ENCODE data around the gene STARD9. TPM values are rescaled to one million over a fixed set of nuclear protein-coding genes. Genes with fewer than 3 reads are reported as not detected.

Gene STARD9
- total and polyA plus RNA-seq, 4 experiments from 2014 or later = 0.49 to 6.1 (median 4.5) TPM; not detected in 1

- H3K36me3 Mint-ChIP-seq = no peaks in the 10 kb centered on the region
- Histone ChIP-seq H3K4me3 (ENCODE audit: low read length in 2 of 2) (no peak overlapping the region), H3K36me3 (ENCODE audit: insufficient read depth, low read length) (no peaks in the 10 kb centered on the region), H3K27ac (ENCODE audit: low read depth, low read length) (no peak overlapping the region), H3K27me3 (ENCODE audit: insufficient read depth, low read length) (no peaks in the 10 kb centered on the region), H3K4me1 (ENCODE audit: insufficient read depth, low read length) (peaks cover 18% of the 10 kb centered on the region), H3K9me3 (ENCODE audit: control insufficient read depth in 1 of 2, low read length in 2 of 2) (no peaks in the 10 kb centered on the region)
- CTCF ChIA-PET (ENCODE audit: partially characterized antibody) = no interaction called here
- H3K9me3 Mint-ChIP-seq = no peaks in the 10 kb centered on the region
- no peaks in the 10 kb centered on the region for H3K27me3 Mint-ChIP-seq
- POLR2A ChIA-PET (ENCODE audit: partially characterized antibody) = no interaction called here
- DNase-seq = no peak
- H3K4me3 Mint-ChIP-seq = no peak overlapping the region
- intact Hi-C loops (cut with micrococcal nuclease) = no loop called here
- H3K27ac Mint-ChIP-seq = no peak overlapping the region
- H3K4me1 Mint-ChIP-seq = peaks cover 14 to 18% (median 16%) of the 10 kb centered on the region in 4 donors
Measured at GRCh38 chr15:42612367-42612912, 37.0 kb downstream of the STARD9 start.

- no peaks in the 10 kb centered on the region for H3K36me3 Mint-ChIP-seq
- CTCF ChIA-PET (ENCODE audit: partially characterized antibody) = no interaction called here
- POLR2A ChIA-PET (ENCODE audit: partially characterized antibody) = no interaction called here
- H3K27ac Mint-ChIP-seq = no peak overlapping the region
- H3K4me3 ChIP-seq (ENCODE audit: low read length in 2 of 2) = no peak overlapping the region
- no peaks in the 10 kb centered on the region for H3K4me1 ChIP-seq (ENCODE audit: insufficient read depth, low read length)
- no peaks in the 10 kb centered on the region for H3K27me3 Mint-ChIP-seq
- no peaks in the 10 kb centered on the region for H3K27me3 ChIP-seq (ENCODE audit: insufficient read depth, low read length)
- intact Hi-C loops (cut with micrococcal nuclease) = no loop called here
- DNase-seq = no peak
- no peak overlapping the region for H3K4me3 Mint-ChIP-seq
- H3K9me3 Mint-ChIP-seq = no peaks in the 10 kb centered on the region
- no peaks in the 10 kb centered on the region for H3K9me3 ChIP-seq (ENCODE audit: control insufficient read depth in 1 of 2, low read length in 2 of 2)
- no peaks in the 10 kb centered on the region for H3K36me3 ChIP-seq (ENCODE audit: insufficient read depth, low read length)
- H3K27ac ChIP-seq (ENCODE audit: low read depth, low read length) = no peak overlapping the region
- peaks cover 0 to 3% (median 1%) of the 10 kb centered on the region in 4 donors for H3K4me1 Mint-ChIP-seq
Measured at GRCh38 chr15:42616107-42616506, 40.7 kb downstream of the STARD9 start.

GRCh38 chr15:42619656-42620371 lies 44.4 kb downstream of the STARD9 start:
- intact Hi-C loops (cut with micrococcal nuclease) = no loop called here
- peaks cover 0 to 3% (median 1%) of the 10 kb centered on the region in 4 donors for H3K4me1 Mint-ChIP-seq
- H3K4me3 Mint-ChIP-seq = no peak overlapping the region
- Histone ChIP-seq H3K4me1 (ENCODE audit: insufficient read depth, low read length) (no peaks in the 10 kb centered on the region), H3K36me3 (ENCODE audit: insufficient read depth, low read length) (no peaks in the 10 kb centered on the region), H3K27ac (ENCODE audit: low read depth, low read length) (no peak overlapping the region), H3K27me3 (ENCODE audit: insufficient read depth, low read length) (no peaks in the 10 kb centered on the region), H3K4me3 (ENCODE audit: low read length in 2 of 2) (no peak overlapping the region), H3K9me3 (ENCODE audit: control insufficient read depth in 1 of 2, low read length in 2 of 2) (no peaks in the 10 kb centered on the region)
- peak overlapping the region in 2 of 7 donors; percentile 65 to 73 for H3K27ac Mint-ChIP-seq
- POLR2A ChIA-PET (ENCODE audit: partially characterized antibody) = interaction anchor here (0.9 kb wide), 1 partner anchor 38 kb away, joined by 3 read pairs; no protein-coding TSS in a partner anchor
- H3K9me3 Mint-ChIP-seq = no peaks in the 10 kb centered on the region
- H3K27me3 Mint-ChIP-seq = no peaks in the 10 kb centered on the region
- H3K36me3 Mint-ChIP-seq = no peaks in the 10 kb centered on the region
- no peak for DNase-seq
- CTCF ChIA-PET (ENCODE audit: partially characterized antibody) = no interaction called here

GRCh38 chr15:42621386-42621785 lies 46.0 kb downstream of the STARD9 start:
- Histone ChIP-seq H3K4me1 (ENCODE audit: insufficient read depth, low read length) (no peaks in the 10 kb centered on the region), H3K36me3 (ENCODE audit: insufficient read depth, low read length) (no peaks in the 10 kb centered on the region), H3K9me3 (ENCODE audit: control insufficient read depth in 1 of 2, low read length in 2 of 2) (no peaks in the 10 kb centered on the region), H3K27me3 (ENCODE audit: insufficient read depth, low read length) (no peaks in the 10 kb centered on the region), H3K27ac (ENCODE audit: low read depth, low read length) (no peak overlapping the region), H3K4me3 (ENCODE audit: low read length in 2 of 2) (no peak overlapping the region)
- POLR2A ChIA-PET (ENCODE audit: partially characterized antibody) = no interaction called here
- no peaks in the 10 kb centered on the region for H3K27me3 Mint-ChIP-seq
- no peaks in the 10 kb centered on the region for H3K36me3 Mint-ChIP-seq
- CTCF ChIA-PET (ENCODE audit: partially characterized antibody) = interaction anchor here (1.1 kb wide), 1 partner anchor 13 kb away, joined by 3 read pairs; no protein-coding TSS in a partner anchor
- intact Hi-C loops (cut with micrococcal nuclease) = no loop called here
- H3K27ac Mint-ChIP-seq = no peak overlapping the region
- DNase-seq = no peak
- no peak overlapping the region for H3K4me3 Mint-ChIP-seq
- peaks cover 0 to 3% (median 1%) of the 10 kb centered on the region in 4 donors for H3K4me1 Mint-ChIP-seq
- no peaks in the 10 kb centered on the region for H3K9me3 Mint-ChIP-seq

- DNase-seq = no peak
- Histone ChIP-seq H3K4me1 (ENCODE audit: insufficient read depth, low read length) (no peaks in the 10 kb centered on the region), H3K27ac (ENCODE audit: low read depth, low read length) (no peak overlapping the region), H3K4me3 (ENCODE audit: low read length in 2 of 2) (no peak overlapping the region), H3K9me3 (ENCODE audit: control insufficient read depth in 1 of 2, low read length in 2 of 2) (no peaks in the 10 kb centered on the region), H3K27me3 (ENCODE audit: insufficient read depth, low read length) (no peaks in the 10 kb centered on the region), H3K36me3 (ENCODE audit: insufficient read depth, low read length) (no peaks in the 10 kb centered on the region)
- Mint-ChIP-seq H3K27ac (peak overlapping the region in 2 of 7 donors; percentile 35 to 49), H3K4me1 (peaks cover 0 to 3% (median 1%) of the 10 kb centered on the region in 4 donors), H3K4me3 (no peak overlapping the region), H3K27me3 (no peaks in the 10 kb centered on the region), H3K9me3 (no peaks in the 10 kb centered on the region), H3K36me3 (no peaks in the 10 kb centered on the region)
- intact Hi-C loops (cut with micrococcal nuclease) = no loop called here
- POLR2A ChIA-PET (ENCODE audit: partially characterized antibody) = no interaction called here
- CTCF ChIA-PET (ENCODE audit: partially characterized antibody) = interaction anchor here (1.1 kb wide), 1 partner anchor 12 kb away, joined by 3 read pairs; no protein-coding TSS in a partner anchor
Measured at GRCh38 chr15:42621996-42622925, 46.9 kb downstream of the STARD9 start.

- ChIA-PET POLR2A (ENCODE audit: partially characterized antibody) (no interaction called here), CTCF (ENCODE audit: partially characterized antibody) (interaction anchor here (1.0 kb wide), 1 partner anchor 12 kb away, joined by 3 read pairs; no protein-coding TSS in a partner anchor)
- Mint-ChIP-seq H3K27ac (no peak overlapping the region), H3K27me3 (no peaks in the 10 kb centered on the region), H3K4me3 (no peak overlapping the region), H3K9me3 (peaks cover 0 to 2% (median 0%) of the 10 kb centered on the region in 8 donors), H3K4me1 (peaks cover 0 to 3% (median 1%) of the 10 kb centered on the region in 4 donors), H3K36me3 (no peaks in the 10 kb centered on the region)
- H3K9me3 ChIP-seq (ENCODE audit: control insufficient read depth in 1 of 2, low read length in 2 of 2) = no peaks in the 10 kb centered on the region
- H3K4me1 ChIP-seq (ENCODE audit: insufficient read depth, low read length) = no peaks in the 10 kb centered on the region
- H3K4me3 ChIP-seq (ENCODE audit: low read length in 2 of 2) = no peak overlapping the region
- no peak for DNase-seq
- H3K36me3 ChIP-seq (ENCODE audit: insufficient read depth, low read length) = no peaks in the 10 kb centered on the region
- H3K27me3 ChIP-seq (ENCODE audit: insufficient read depth, low read length) = no peaks in the 10 kb centered on the region
- intact Hi-C loops (cut with micrococcal nuclease) = no loop called here
- H3K27ac ChIP-seq (ENCODE audit: low read depth, low read length) = no peak overlapping the region
Measured at GRCh38 chr15:42623951-42624350, 48.5 kb downstream of the STARD9 start.

GRCh38 chr15:42627485-42627884 lies 52.1 kb downstream of the STARD9 start:
- Histone ChIP-seq H3K9me3 (ENCODE audit: control insufficient read depth in 1 of 2, low read length in 2 of 2) (no peaks in the 10 kb centered on the region), H3K27me3 (ENCODE audit: insufficient read depth, low read length) (no peaks in the 10 kb centered on the region), H3K36me3 (ENCODE audit: insufficient read depth, low read length) (no peaks in the 10 kb centered on the region), H3K4me1 (ENCODE audit: insufficient read depth, low read length) (no peaks in the 10 kb centered on the region), H3K27ac (ENCODE audit: low read depth, low read length) (no peak overlapping the region), H3K4me3 (ENCODE audit: low read length in 2 of 2) (no peak overlapping the region)
- Mint-ChIP-seq H3K36me3 (no peaks in the 10 kb centered on the region), H3K27ac (no peak overlapping the region), H3K4me1 (no peaks in the 10 kb centered on the region), H3K4me3 (no peak overlapping the region), H3K9me3 (peaks cover 0 to 2% (median 0%) of the 10 kb centered on the region in 8 donors), H3K27me3 (no peaks in the 10 kb centered on the region)
- DNase-seq = no peak
- CTCF ChIA-PET (ENCODE audit: partially characterized antibody) = no interaction called here
- intact Hi-C loops (cut with micrococcal nuclease) = no loop called here
- POLR2A ChIA-PET (ENCODE audit: partially characterized antibody) = no interaction called here

Data from CD4-positive, alpha-beta memory T cell (primary cell).